Loucy (cell line): ENCODE results near the gene TTLL9.

ENCODE experiments used
- H2AFZ ChIP-seq: fragments of 200-600 bp; sonication (generic); 2 replicates; pipeline ENCODE4 v1.6.0; 2016; ENCODE audit warnings: antibody characterized with exemption, mild to moderate bottlenecking, low read length, moderate library complexity
- H3F3A ChIP-seq: fragments of 200-600 bp; 2 replicates; pipeline ENCODE4 v1.6.0; 2016; ENCODE audit warnings: antibody characterized with exemption, low read depth, mild to moderate bottlenecking
- H3K27me3 ChIP-seq: fragments of 200-600 bp; sonication (generic); 2 replicates; pipeline ENCODE4 v1.6.1; 2014; ENCODE audit warnings: low read length, mild to moderate bottlenecking; ENCODE audit not compliant: insufficient read depth, poor library complexity, severe bottlenecking
- H3K36me3 ChIP-seq: fragments of 200-600 bp; sonication (generic); 2 replicates; pipeline ENCODE4 v1.6.1; 2016; ENCODE audit warnings: low read length; ENCODE audit not compliant: insufficient read depth
- H3K4me1 ChIP-seq: fragments of 200-600 bp; sonication (generic); 2 replicates; pipeline ENCODE4 v1.5.1; 2014; ENCODE audit warnings: low read length, mild to moderate bottlenecking; ENCODE audit not compliant: insufficient read depth, poor library complexity, severe bottlenecking
- H3K4me2 ChIP-seq: fragments of 200-600 bp; sonication (generic); 2 replicates; pipeline ENCODE4 v1.6.0; 2014; ENCODE audit warnings: antibody characterized with exemption, low read length, low read depth, mild to moderate bottlenecking; ENCODE audit not compliant: poor library complexity, severe bottlenecking
- H3K4me3 ChIP-seq: fragments of 200-600 bp; sonication (generic); 2 replicates; pipeline ENCODE4 v1.5.1; 2014; ENCODE audit warnings: low read length, mild to moderate bottlenecking, mixed read lengths; ENCODE audit not compliant: poor library complexity, severe bottlenecking
- H3K79me2 ChIP-seq: fragments of 200-600 bp; sonication (generic); 2 replicates; pipeline ENCODE4 v1.6.1; 2014; ENCODE audit warnings: low read length; ENCODE audit not compliant: insufficient read depth
- H3K9ac ChIP-seq: fragments of 200-600 bp; sonication (generic); 2 replicates; pipeline ENCODE4 v1.6.0; 2014; ENCODE audit warnings: mild to moderate bottlenecking, low read depth, low read length, moderate library complexity; ENCODE audit not compliant: poor library complexity, severe bottlenecking
- H3K9me2 ChIP-seq: fragments of 200-600 bp; sonication (generic); replicated peaks from 2 replicates; pipeline ENCODE4 v1.6.1; 2016; ENCODE audit warnings: low read depth, low read length, mixed read lengths
- H3K9me3 ChIP-seq: fragments of 200-600 bp; sonication (generic); 2 replicates; pipeline ENCODE4 v1.6.1; 2014; ENCODE audit warnings: mild to moderate bottlenecking, antibody characterized with exemption, low read length, low read depth; ENCODE audit not compliant: insufficient read depth
- H4K20me1 ChIP-seq: fragments of 200-600 bp; sonication (generic); 2 replicates; pipeline ENCODE4 v1.6.0; 2014; ENCODE audit warnings: antibody characterized with exemption, low read length, mild to moderate bottlenecking; ENCODE audit not compliant: insufficient read depth, poor library complexity, severe bottlenecking
- CTCF ChIP-seq: fragments of 200-600 bp; sonication (generic); conservative IDR thresholded peaks from 2 replicates; pipeline ENCODE4 v1.5.1; 2014; ENCODE audit warnings: mild to moderate bottlenecking, antibody characterized with exemption, low read length
- EZH2phosphoT487 ChIP-seq: fragments of 200-600 bp; IDR thresholded peaks from 2 replicates; pipeline ENCODE4 v1.6.1; 2018; ENCODE audit warnings: antibody characterized with exemption, mild to moderate bottlenecking, moderate library complexity, borderline replicate concordance

The TTLL9 gene

DNA sequence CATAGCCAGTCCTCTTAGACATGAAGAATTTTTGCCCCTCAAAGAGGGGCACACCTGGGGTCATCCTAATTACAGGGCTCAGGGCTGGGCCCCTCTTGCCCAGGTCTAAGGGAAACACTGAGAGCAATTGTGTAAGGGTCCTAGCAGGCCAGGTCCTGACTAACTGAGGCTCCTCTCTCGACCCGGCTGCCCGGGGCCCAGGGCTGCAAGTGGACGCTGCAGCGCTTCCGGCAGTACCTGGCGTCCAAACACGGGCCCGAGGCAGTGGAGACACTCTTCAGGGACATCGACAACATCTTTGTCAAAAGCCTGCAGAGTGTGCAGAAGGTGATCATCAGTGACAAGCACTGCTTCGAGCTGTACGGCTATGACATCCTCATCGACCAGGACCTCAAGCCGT is 64.1 kb downstream of the TTLL9 start:
- Histone ChIP-seq H4K20me1 (no peaks in the 10 kb centered on the region), H2AFZ (no peak overlapping the region), H3F3A (no peaks in the 10 kb centered on the region), H3K9ac (no peak overlapping the region), H3K4me2 (no peak overlapping the region), H3K9me2 (no peaks in the 10 kb centered on the region), H3K36me3 (no peaks in the 10 kb centered on the region), H3K4me1 (no peaks in the 10 kb centered on the region), H3K9me3 (no peaks in the 10 kb centered on the region), H3K79me2 (no peaks in the 10 kb centered on the region), H3K4me3 (no peak overlapping the region), H3K27me3 (no peaks in the 10 kb centered on the region)
- TF ChIP-seq EZH2phosphoT487 (no peak), CTCF (no peak)

- H3K9me2 ChIP-seq: no peaks in the 10 kb centered on the region
- H3K9ac ChIP-seq: no peak overlapping the region
- no peak overlapping the region for H3K4me3 ChIP-seq
- H3K79me2 ChIP-seq: no peaks in the 10 kb centered on the region
- H3F3A ChIP-seq: no peaks in the 10 kb centered on the region
- no peak overlapping the region for H3K4me2 ChIP-seq
- no peaks in the 10 kb centered on the region for H4K20me1 ChIP-seq
- TF ChIP-seq EZH2phosphoT487 (no peak), CTCF (peak; percentile 46)
- H3K27me3 ChIP-seq: no peaks in the 10 kb centered on the region
- no peaks in the 10 kb centered on the region for H3K9me3 ChIP-seq
- H3K36me3 ChIP-seq: no peaks in the 10 kb centered on the region
- H2AFZ ChIP-seq: no peak overlapping the region
- no peaks in the 10 kb centered on the region for H3K4me1 ChIP-seq
These were observed 64.7 kb downstream of the TTLL9 start for GRCh38 chr20:31934968-31935764.

GRCh38 chr20:31936420-31936819 is 66.0 kb downstream of the TTLL9 start:
- Histone ChIP-seq H3K4me1 (no peaks in the 10 kb centered on the region), H3F3A (no peaks in the 10 kb centered on the region), H3K36me3 (no peaks in the 10 kb centered on the region), H4K20me1 (no peaks in the 10 kb centered on the region), H3K4me2 (no peak overlapping the region), H3K79me2 (no peaks in the 10 kb centered on the region), H3K9me3 (no peaks in the 10 kb centered on the region), H3K9ac (no peak overlapping the region), H2AFZ (no peak overlapping the region), H3K4me3 (no peak overlapping the region), H3K27me3 (no peaks in the 10 kb centered on the region), H3K9me2 (no peaks in the 10 kb centered on the region)
- TF ChIP-seq CTCF: no peak
- TF ChIP-seq EZH2phosphoT487: no peak
